ENCODE measurements around the gene ZNF324.
A peak's percentile ranks its signal among the peaks of the same experiment; 100 is the strongest.

Gene ZNF324

DNA sequence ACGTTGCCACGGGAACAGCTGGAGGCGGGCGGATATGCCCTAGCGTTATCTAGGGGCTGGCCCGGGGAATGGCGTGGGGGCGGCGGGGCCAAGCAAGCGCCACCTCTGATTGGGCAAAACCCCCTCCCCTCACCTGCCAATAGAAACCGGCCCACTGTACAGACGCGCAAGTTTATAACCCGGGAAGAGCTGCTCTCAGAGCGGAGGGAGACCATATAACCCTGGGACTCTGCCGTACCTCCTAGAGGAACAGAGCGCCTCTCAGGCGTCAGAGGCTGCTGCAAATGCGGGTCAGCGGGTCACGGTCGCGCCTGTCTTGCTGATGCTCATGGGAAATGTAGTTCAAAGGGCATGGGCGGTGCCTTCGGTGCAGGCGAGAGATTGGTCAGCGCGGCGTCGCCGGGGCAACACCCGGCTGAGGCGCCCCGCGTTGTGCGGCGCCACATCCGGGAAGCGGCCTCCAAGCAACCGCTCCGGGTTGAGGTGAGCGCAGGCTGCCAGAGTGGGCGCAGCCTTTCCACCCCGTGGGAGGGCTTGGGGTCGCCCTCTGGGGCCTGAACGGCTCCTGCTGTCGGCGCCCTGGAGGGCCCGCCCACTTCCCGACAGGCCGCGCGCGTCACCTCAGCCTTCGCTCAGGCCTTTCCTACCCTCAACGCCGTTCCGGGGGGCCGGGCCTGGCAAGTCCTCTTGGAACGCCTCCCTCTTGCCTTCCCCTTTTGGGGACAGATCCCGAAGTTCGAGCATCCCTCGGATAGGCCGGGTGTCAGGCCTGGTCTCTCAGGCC lies 9.0 kb downstream of the ZNF324 start, which contains the start of gene ZNF446:
Gene ZNF446, plus strand, starts transcription at position 639 of the 784 bp plus-strand sequence. CDS start 867 bp downstream, outside the sequence.
- peak within 1 kb of the TSS; percentile 78 for H3K4me3 ChIP-seq (ENCODE audit: low read depth, low read length)
- no peaks in the 10 kb centered on the region for H3K9me3 ChIP-seq
- no peaks in the 10 kb centered on the region for H3K27me3 ChIP-seq
- TF ChIP-seq CTCF (IDR thresholded peaks at IDR 0.05; ENCODE audit: low read depth, low read length), result peak; percentile 5; the same call in 1 of the 2 replicates
- peak; percentile 96 for DNase-seq
- H3K4me1 ChIP-seq, result no peaks in the 10 kb centered on the region; the same call in 1 of the 2 replicates
- peaks cover 18% of the 10 kb centered on the region for H3K36me3 ChIP-seq

- peak; percentile 38 for DNase-seq
- peak overlapping the region; percentile 78 for H3K4me3 ChIP-seq (ENCODE audit: low read depth, low read length)
- no peaks in the 10 kb centered on the region for H3K27me3 ChIP-seq
- H3K36me3 ChIP-seq, result peaks cover 17% of the 10 kb centered on the region
- TF ChIP-seq CTCF (IDR thresholded peaks at IDR 0.05; ENCODE audit: low read depth, low read length), result no peak
- H3K4me1 ChIP-seq, result no peaks in the 10 kb centered on the region; the same call in 1 of the 2 replicates
- no peaks in the 10 kb centered on the region for H3K9me3 ChIP-seq
Measured at GRCh38 chr19:58476498-58477015, 9.7 kb downstream of the ZNF324 start.

- no peaks in the 10 kb centered on the region; the same call in 1 of the 2 replicates for H3K4me1 ChIP-seq
- H3K4me3 ChIP-seq (ENCODE audit: low read depth, low read length), result peak overlapping the region; percentile 78
- H3K36me3 ChIP-seq, result peaks cover 11% of the 10 kb centered on the region
- H3K9me3 ChIP-seq, result no peaks in the 10 kb centered on the region
- no peak for TF ChIP-seq CTCF (IDR thresholded peaks at IDR 0.05; ENCODE audit: low read depth, low read length)
- no peak for DNase-seq
- H3K27me3 ChIP-seq, result no peaks in the 10 kb centered on the region
Measured at GRCh38 chr19:58477130-58477529, 10.2 kb downstream of the ZNF324 start.

DNA sequence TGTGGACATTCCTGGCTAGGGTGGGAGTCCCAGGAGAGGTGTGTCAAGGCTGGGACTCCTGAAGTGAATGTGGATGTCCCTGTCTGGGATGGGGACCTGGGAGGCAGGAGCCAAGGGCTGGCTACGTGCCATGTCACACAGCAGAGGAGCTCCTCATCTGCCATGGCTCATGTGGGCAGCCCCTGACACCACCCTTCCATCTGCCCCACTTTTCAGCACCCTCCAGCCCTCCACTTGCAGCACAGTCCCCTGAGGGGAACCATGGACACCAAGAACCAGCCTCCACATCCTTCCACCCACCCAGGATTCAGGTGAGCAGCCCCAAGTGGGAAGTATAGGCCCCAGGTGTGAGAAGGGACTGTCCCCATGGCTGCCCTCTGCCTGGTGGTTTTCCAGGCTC lies 11.0 kb downstream of the ZNF324 start:
- DNase-seq, result no peak
- Histone ChIP-seq H3K4me3 (ENCODE audit: low read depth, low read length) (no peak overlapping the region), H3K27me3 (no peaks in the 10 kb centered on the region), H3K4me1 (no peaks in the 10 kb centered on the region; the same call in 1 of the 2 replicates), H3K36me3 (peaks cover 4% of the 10 kb centered on the region; the same call in 1 of the 2 replicates), H3K9me3 (no peaks in the 10 kb centered on the region)
- TF ChIP-seq CTCF (IDR thresholded peaks at IDR 0.05; ENCODE audit: low read depth, low read length), result no peak

- Histone ChIP-seq H3K9me3 (no peaks in the 10 kb centered on the region), H3K4me3 (ENCODE audit: low read depth, low read length) (no peak overlapping the region), H3K4me1 (no peaks in the 10 kb centered on the region; the same call in 1 of the 2 replicates), H3K27me3 (no peaks in the 10 kb centered on the region), H3K36me3 (no peaks in the 10 kb centered on the region)
- TF ChIP-seq CTCF (IDR thresholded peaks at IDR 0.05; ENCODE audit: low read depth, low read length), result no peak
- no peak for DNase-seq
Measured at GRCh38 chr19:58479303-58479702, 12.4 kb downstream of the ZNF324 start.
